Activated CD8-positive, alpha-beta memory T cell treated with anti-CD3 and anti-CD28 coated beads, Interleukin-2, amount 50 U/mL, for 1 hour (primary cell): ENCODE measurements around the gene UBE2D2.

ENCODE experiments used
- DNase-seq: peaks from one replicate; pipeline ENCODE4 v3.0.0-alpha.2; 2020; ENCODE audit errors: extremely low read depth

UBE2D2 gene

GRCh38 chr5:139676951-139677735 is 116.0 kb downstream of the UBE2D2 start:
- no peak for DNase-seq
